A549 (cell line): ENCODE results near the gene SDC3. TPM values are rescaled to one million over a fixed set of nuclear protein-coding genes. Genes with fewer than 3 reads are reported as not detected.

Experiments
- ATAC-seq, 2 experiments: fragments of 200-7000 bp in 1 of 2; fragments of >200 bp in 1 of 2; cut with Nextera tagmentation in 1 of 2; cut with Tn5 transposase in 1 of 2; 3 replicates each; pipeline versions ENCODE4 v1.8.0 to v1.9.1; 2018 to 2020; ENCODE audit warnings: mild to moderate bottlenecking in 1 of 2, moderate library complexity in 1 of 2
- CTCF ChIA-PET: fragments of 300-600 bp; sonication (Branson Sonifier 250); formaldehyde crosslinking; extraction: SDS; loops from one replicate; lab custom pipeline; 2021; ENCODE audit warnings: antibody characterized with exemption, inconsistent platforms; lab: Yijun Ruan, JAX
- POLR2A ChIA-PET: fragments of 350-600 bp; formaldehyde crosslinking; extraction: SDS; loops from one replicate; lab custom pipeline; 2021; ENCODE audit warnings: antibody characterized with exemption, inconsistent platforms; lab: Yijun Ruan, JAX
- DNase-seq, 2 experiments: peaks; one replicate each; pipeline versions ENCODE4 v3.0.0 to v3.0.0-alpha.2; 2011 to 2016; ENCODE audit warnings: low read depth in 1 of 2, low spot score in 1 of 2
- FAIRE-seq: peaks from 2 replicates; lab custom pipeline; 2011; peaks lifted over from hg19 to GRCh38; lab: Jason Lieb, UNC
- H3K27ac ChIP-seq, 2 experiments: fragments of >200 bp; sonication (Bioruptor Twin); formaldehyde crosslinking; 3 replicates each; pipeline ENCODE4 v1.5.1; 2016 to 2017
- H3K4me1 ChIP-seq: fragments of >200 bp; sonication (Bioruptor Twin); formaldehyde crosslinking; 3 replicates; pipeline ENCODE4 v1.6.1; 2016
- H3K4me2 ChIP-seq: fragments of >200 bp; sonication (Bioruptor Twin); formaldehyde crosslinking; 3 replicates; pipeline ENCODE4 v1.6.1; 2016
- H3K4me3 ChIP-seq: fragments of >200 bp; sonication (Bioruptor Twin); formaldehyde crosslinking; 3 replicates; pipeline ENCODE4 v1.5.1; 2016
- H3K9me3 ChIP-seq: fragments of >200 bp; sonication (Bioruptor Twin); formaldehyde crosslinking; 3 replicates; pipeline ENCODE4 v1.6.1; 2016
- EHMT2 ChIP-seq: fragments of 200-600 bp; sonication (generic); IDR thresholded peaks from 2 replicates; pipeline ENCODE4 v1.6.1; 2016; ENCODE audit warnings: antibody characterized with exemption, low read depth, mild to moderate bottlenecking, moderate library complexity
- ESRRA ChIP-seq: fragments of 150-350 bp; IDR thresholded peaks from 2 replicates; pipeline ENCODE4 v1.6.1; 2014; ENCODE audit warnings: mild to moderate bottlenecking, low read length, borderline replicate concordance
- FOSL2 ChIP-seq, 2 experiments: fragments of 450-650 bp in 1 of 2; fragments of >200 bp in 1 of 2; sonication (Bioruptor Twin) in 1 of 2; formaldehyde crosslinking; IDR thresholded peaks; 2 replicates each; pipeline versions ENCODE4 v1.5.0 to v1.6.1; 2016 to 2020; ENCODE audit warnings: mild to moderate bottlenecking in 1 of 2, moderate library complexity in 1 of 2
- FOXS1 ChIP-seq: fragments of 250-450 bp; sonication (Bioruptor Pico); IDR thresholded peaks from 2 replicates; pipeline ENCODE4 v1.5.0; 2020; ENCODE audit warnings: mild to moderate bottlenecking, moderate library complexity
- GATA3 ChIP-seq: IDR thresholded peaks from 2 replicates; pipeline ENCODE4 v1.6.1; 2012; ENCODE audit warnings: borderline replicate concordance
- HEYL ChIP-seq: fragments of 250-450 bp; sonication (Bioruptor Pico); IDR thresholded peaks from 2 replicates; pipeline ENCODE4 v1.8.0; 2021; ENCODE audit warnings: mild to moderate bottlenecking, moderate library complexity
- MAFK ChIP-seq: fragments of 450-650 bp; IDR thresholded peaks from 2 replicates; pipeline ENCODE4 v1.6.1; 2014; ENCODE audit not compliant: partially characterized antibody
- MAX ChIP-seq: IDR thresholded peaks from 2 replicates; pipeline ENCODE4 v1.6.1; 2012
- MAZ ChIP-seq: fragments of 150-350 bp; IDR thresholded peaks from 2 replicates; pipeline ENCODE4 v1.6.1; 2014; ENCODE audit warnings: antibody characterized with exemption, low read depth, low read length, borderline replicate concordance
- MYC ChIP-seq: IDR thresholded peaks from 2 replicates; pipeline ENCODE4 v1.6.1; 2012; ENCODE audit warnings: mild to moderate bottlenecking, inconsistent platforms, low read length, improper control_type of control experiment, borderline replicate concordance
- NFE2L2 ChIP-seq: fragments of 150-350 bp; conservative IDR thresholded peaks from 2 replicates; pipeline ENCODE4 v1.6.1; 2014; ENCODE audit warnings: low read length
- NPAS2 ChIP-seq: fragments of 250-450 bp; sonication (Bioruptor Pico); IDR thresholded peaks from 2 replicates; pipeline ENCODE4 v1.8.0; 2022; ENCODE audit warnings: mild to moderate bottlenecking, moderate library complexity, borderline replicate concordance
- POLR2A ChIP-seq: IDR thresholded peaks from 2 replicates; pipeline ENCODE4 v1.6.1; 2012; ENCODE audit warnings: mild to moderate bottlenecking, low read length
- RAD21 ChIP-seq, 2 experiments: fragments of >200 bp in 1 of 2; sonication (Bioruptor Twin) in 1 of 2; formaldehyde crosslinking in 1 of 2; IDR thresholded peaks in 1 of 2; conservative IDR thresholded peaks in 1 of 2; 2 replicates in 1 of 2; 3 replicates in 1 of 2; pipeline ENCODE4 v1.6.1; 2012 to 2018; ENCODE audit warnings: inconsistent platforms in 1 of 2
- SMC3 ChIP-seq: fragments of >200 bp; sonication (Bioruptor Twin); formaldehyde crosslinking; IDR thresholded peaks from 3 replicates; pipeline ENCODE4 v1.6.1; 2018; ENCODE audit warnings: inconsistent platforms
- TP53 ChIP-seq: fragments of 250-450 bp; sonication (Bioruptor Pico); IDR thresholded peaks from 2 replicates; pipeline ENCODE4 v1.5.0; 2021; ENCODE audit warnings: mild to moderate bottlenecking, moderate library complexity
- ZNF302 ChIP-seq: fragments of 250-450 bp; sonication (Bioruptor Pico); IDR thresholded peaks from 2 replicates; pipeline ENCODE4 v1.9.0; 2021; ENCODE audit warnings: inconsistent platforms, mild to moderate bottlenecking, moderate library complexity
- WGBS: methylation state at CpG from one replicate; pipeline ENCODE4 v1.1.6; 2017; ENCODE audit errors: missing lambda C conversion rate; 5-methylcytosine and 5-hydroxymethylcytosine counted together
- polyA plus RNA-seq, 4 experiments: library from polyadenylated mRNA; depleted of rRNA in 3 of 4; stranded (reverse); fragments of >200 nt; fragmentation: RNase III in 1 of 4; extraction: RNeasy Plus Mini Kit Qiagen cat#74134 plus additional on column Dnase treatment in 1 of 4; gene quantifications; 2 replicates in 3 of 4; 3 replicates in 1 of 4; pipeline ENCODE4 v1.2.3, GENCODE V29; 2011 to 2017
- TF ChIP-seq, protein P1 (sequence below): fragments of >200 bp; sonication (Bioruptor Twin); formaldehyde crosslinking; IDR thresholded peaks from 3 replicates; pipeline ENCODE4 v1.5.1; 2016
- TF ChIP-seq, protein P2 (sequence below): fragments of >200 bp; sonication (Bioruptor Twin); formaldehyde crosslinking; IDR thresholded peaks from 3 replicates; pipeline ENCODE4 v1.6.1; 2016
- TF ChIP-seq, protein P3 (sequence below): fragments of 250-450 bp; sonication (Bioruptor Pico); IDR thresholded peaks from 2 replicates; pipeline ENCODE4 v1.5.0; 2021; ENCODE audit warnings: mild to moderate bottlenecking, moderate library complexity, borderline replicate concordance
- TF ChIP-seq, protein P4 (sequence below): fragments of >200 bp; sonication (Bioruptor Twin); formaldehyde crosslinking; IDR thresholded peaks from 2 replicates; pipeline ENCODE4 v1.6.1; 2016

SDC3 gene
- polyA plus RNA-seq, 2 of the 4 experiments (the other 2 are of a cell fraction) = 2.0 to 8.9 TPM

- 54% methylated on average over 5 of the region's 5 CpGs for WGBS
- no peak overlapping the region for H3K27ac ChIP-seq
- FAIRE-seq (no peak), DNase-seq (no peak), ATAC-seq (no peak)
- TF ChIP-seq GATA3 = no peak
- no peak for TF ChIP-seq POLR2A
- TF ChIP-seq, protein P1, sequence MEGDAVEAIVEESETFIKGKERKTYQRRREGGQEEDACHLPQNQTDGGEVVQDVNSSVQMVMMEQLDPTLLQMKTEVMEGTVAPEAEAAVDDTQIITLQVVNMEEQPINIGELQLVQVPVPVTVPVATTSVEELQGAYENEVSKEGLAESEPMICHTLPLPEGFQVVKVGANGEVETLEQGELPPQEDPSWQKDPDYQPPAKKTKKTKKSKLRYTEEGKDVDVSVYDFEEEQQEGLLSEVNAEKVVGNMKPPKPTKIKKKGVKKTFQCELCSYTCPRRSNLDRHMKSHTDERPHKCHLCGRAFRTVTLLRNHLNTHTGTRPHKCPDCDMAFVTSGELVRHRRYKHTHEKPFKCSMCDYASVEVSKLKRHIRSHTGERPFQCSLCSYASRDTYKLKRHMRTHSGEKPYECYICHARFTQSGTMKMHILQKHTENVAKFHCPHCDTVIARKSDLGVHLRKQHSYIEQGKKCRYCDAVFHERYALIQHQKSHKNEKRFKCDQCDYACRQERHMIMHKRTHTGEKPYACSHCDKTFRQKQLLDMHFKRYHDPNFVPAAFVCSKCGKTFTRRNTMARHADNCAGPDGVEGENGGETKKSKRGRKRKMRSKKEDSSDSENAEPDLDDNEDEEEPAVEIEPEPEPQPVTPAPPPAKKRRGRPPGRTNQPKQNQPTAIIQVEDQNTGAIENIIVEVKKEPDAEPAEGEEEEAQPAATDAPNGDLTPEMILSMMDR = no peak
- no peak for TF ChIP-seq FOSL2 (IDR thresholded peaks at IDR 0.05)
- TF ChIP-seq FOSL2 (CRISPR knock-in tag; IDR thresholded peaks at IDR 0.05) = no peak
- TF ChIP-seq HEYL (CRISPR knock-in tag) = no peak
- no peak for TF ChIP-seq NPAS2
- no peak for TF ChIP-seq MAZ
- TF ChIP-seq, protein P2, sequence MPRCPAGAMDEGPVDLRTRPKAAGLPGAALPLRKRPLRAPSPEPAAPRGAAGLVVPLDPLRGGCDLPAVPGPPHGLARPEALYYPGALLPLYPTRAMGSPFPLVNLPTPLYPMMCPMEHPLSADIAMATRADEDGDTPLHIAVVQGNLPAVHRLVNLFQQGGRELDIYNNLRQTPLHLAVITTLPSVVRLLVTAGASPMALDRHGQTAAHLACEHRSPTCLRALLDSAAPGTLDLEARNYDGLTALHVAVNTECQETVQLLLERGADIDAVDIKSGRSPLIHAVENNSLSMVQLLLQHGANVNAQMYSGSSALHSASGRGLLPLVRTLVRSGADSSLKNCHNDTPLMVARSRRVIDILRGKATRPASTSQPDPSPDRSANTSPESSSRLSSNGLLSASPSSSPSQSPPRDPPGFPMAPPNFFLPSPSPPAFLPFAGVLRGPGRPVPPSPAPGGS = no peak
- TF ChIP-seq, protein P3, sequence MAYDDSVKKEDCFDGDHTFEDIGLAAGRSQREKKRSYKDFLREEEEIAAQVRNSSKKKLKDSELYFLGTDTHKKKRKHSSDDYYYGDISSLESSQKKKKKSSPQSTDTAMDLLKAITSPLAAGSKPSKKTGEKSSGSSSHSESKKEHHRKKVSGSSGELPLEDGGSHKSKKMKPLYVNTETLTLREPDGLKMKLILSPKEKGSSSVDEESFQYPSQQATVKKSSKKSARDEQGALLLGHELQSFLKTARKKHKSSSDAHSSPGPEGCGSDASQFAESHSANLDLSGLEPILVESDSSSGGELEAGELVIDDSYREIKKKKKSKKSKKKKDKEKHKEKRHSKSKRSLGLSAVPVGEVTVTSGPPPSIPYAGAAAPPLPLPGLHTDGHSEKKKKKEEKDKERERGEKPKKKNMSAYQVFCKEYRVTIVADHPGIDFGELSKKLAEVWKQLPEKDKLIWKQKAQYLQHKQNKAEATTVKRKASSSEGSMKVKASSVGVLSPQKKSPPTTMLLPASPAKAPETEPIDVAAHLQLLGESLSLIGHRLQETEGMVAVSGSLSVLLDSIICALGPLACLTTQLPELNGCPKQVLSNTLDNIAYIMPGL = no peak
- TF ChIP-seq RAD21 (conservative IDR thresholded peaks at IDR 0.05 in 1 of 2, IDR thresholded peaks at IDR 0.05 in 1 of 2) = no peak
- no peaks in the 10 kb centered on the region for H3K4me1 ChIP-seq
- H3K4me2 ChIP-seq = no peak overlapping the region
- ChIA-PET POLR2A (no interaction called here), CTCF (no interaction called here)
- no peak overlapping the region for H3K4me3 ChIP-seq
- H3K9me3 ChIP-seq = no peaks in the 10 kb centered on the region
These were observed 48.3 kb downstream of the SDC3 start for GRCh38 chr1:30860320-30860652.

DNA sequence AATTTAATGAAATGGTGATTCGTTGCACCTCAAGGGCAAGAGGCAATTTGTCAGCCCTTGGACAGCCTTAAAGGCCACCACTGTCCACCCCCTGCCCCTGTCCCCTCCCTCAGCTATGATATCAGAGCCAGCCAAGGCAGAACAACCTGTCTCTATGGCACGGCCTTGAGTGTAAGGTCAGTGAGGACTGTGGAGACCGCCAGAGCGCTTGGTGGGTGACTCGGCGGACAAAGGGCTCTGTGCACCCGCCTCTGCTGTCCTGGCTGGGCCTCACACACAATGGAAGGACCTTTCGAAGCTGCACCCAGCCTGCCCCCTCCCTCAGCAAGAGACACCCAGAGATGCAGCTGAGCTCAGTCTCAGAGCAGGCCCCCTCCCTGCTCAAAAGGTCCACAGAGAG is 50.6 kb downstream of the SDC3 start:
- 75% methylated on average over 7 of the region's 8 CpGs for WGBS
- H3K27ac ChIP-seq = no peak overlapping the region
- no peak overlapping the region for H3K4me3 ChIP-seq
- H3K4me1 ChIP-seq = no peaks in the 10 kb centered on the region
- DNase-seq (no peak), FAIRE-seq (no peak), ATAC-seq (no peak)
- TF ChIP-seq MAX = no peak
- TF ChIP-seq SMC3 = no peak
- no peak for TF ChIP-seq TP53
- no peak for TF ChIP-seq MAFK
- TF ChIP-seq EHMT2 = no peak
- TF ChIP-seq MYC = no peak
- TF ChIP-seq, protein P4, sequence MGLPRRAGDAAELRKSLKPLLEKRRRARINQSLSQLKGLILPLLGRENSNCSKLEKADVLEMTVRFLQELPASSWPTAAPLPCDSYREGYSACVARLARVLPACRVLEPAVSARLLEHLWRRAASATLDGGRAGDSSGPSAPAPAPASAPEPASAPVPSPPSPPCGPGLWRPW = no peak
- no peak for TF ChIP-seq NFE2L2
- TF ChIP-seq ESRRA = no peak
- TF ChIP-seq ZNF302 (CRISPR knock-in tag) = no peak
- no peak for TF ChIP-seq FOXS1 (CRISPR knock-in tag)
- no peak for TF ChIP-seq FOSL2 (IDR thresholded peaks at IDR 0.05)
- no peak for TF ChIP-seq FOSL2 (CRISPR knock-in tag; IDR thresholded peaks at IDR 0.05)
- no peaks in the 10 kb centered on the region for H3K9me3 ChIP-seq
- no peak overlapping the region for H3K4me2 ChIP-seq
- ChIA-PET CTCF (interaction anchor here (1.4 to 5.6 kb wide), 2 partner anchors 53 to 56 kb away, joined by 5 to 29 read pairs; no protein-coding TSS in a partner anchor), POLR2A (no interaction called here)
